Measurements from ENCODE around the gene EWSR1.

EWSR1 gene

DNA sequence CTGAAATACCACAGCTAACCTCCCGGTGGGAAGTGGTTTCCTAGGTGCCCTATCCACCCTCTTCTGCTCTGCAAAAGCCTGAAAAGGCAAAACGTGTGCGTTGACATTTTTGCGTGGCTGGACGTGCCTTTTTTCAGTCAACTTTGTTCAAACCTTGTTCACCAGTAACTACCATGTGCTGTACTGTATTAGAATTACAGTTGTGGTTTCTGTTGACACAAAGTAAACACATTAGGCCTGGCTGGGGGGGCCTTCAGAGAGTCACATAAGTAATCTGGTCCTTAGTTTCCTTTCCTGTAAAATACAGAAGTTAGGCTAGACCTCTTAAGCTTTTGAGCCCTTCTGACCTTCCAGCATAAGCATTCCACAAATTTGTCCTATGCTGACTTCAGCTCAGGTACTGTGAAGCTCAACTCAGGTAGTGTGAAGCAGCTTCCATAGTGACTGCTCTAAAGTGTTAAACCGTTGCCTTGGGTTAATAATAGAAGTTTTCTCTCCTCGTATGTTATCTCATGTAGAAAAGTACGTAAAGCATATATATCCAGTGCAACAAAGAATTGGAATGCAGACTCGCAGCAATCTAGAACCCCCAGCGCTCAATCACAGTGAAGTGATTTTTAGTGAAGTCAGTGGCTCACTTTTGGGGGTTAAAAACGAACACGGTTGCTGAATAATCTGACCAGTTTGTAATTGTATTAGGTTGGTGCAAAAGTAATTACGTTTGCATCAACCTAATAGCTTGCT lies 1.8 kb downstream of the EWSR1 start:
- peaks cover 39% of the 10 kb centered on the region for H3K36me3 ChIP-seq
- peak overlapping the region; percentile 98 for H3K27ac ChIP-seq
- H3K9me3 ChIP-seq = peaks cover 3% of the 10 kb centered on the region
- TF ChIP-seq, protein P1, sequence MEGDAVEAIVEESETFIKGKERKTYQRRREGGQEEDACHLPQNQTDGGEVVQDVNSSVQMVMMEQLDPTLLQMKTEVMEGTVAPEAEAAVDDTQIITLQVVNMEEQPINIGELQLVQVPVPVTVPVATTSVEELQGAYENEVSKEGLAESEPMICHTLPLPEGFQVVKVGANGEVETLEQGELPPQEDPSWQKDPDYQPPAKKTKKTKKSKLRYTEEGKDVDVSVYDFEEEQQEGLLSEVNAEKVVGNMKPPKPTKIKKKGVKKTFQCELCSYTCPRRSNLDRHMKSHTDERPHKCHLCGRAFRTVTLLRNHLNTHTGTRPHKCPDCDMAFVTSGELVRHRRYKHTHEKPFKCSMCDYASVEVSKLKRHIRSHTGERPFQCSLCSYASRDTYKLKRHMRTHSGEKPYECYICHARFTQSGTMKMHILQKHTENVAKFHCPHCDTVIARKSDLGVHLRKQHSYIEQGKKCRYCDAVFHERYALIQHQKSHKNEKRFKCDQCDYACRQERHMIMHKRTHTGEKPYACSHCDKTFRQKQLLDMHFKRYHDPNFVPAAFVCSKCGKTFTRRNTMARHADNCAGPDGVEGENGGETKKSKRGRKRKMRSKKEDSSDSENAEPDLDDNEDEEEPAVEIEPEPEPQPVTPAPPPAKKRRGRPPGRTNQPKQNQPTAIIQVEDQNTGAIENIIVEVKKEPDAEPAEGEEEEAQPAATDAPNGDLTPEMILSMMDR (IDR thresholded peaks at IDR 0.05) = no peak
- peaks cover 37 to 38% of the 10 kb centered on the region in 2 experiments for H3K4me1 ChIP-seq (ENCODE audit: control insufficient read depth in 1 of 2, insufficient read depth in 1 of 2, low read depth in 1 of 2, low read length in 1 of 2)
- H3K4me3 ChIP-seq (ENCODE audit: low read depth in 1 of 2, low read length in 1 of 2) = peak overlapping the region; percentile 93 to 99
- H3K27me3 ChIP-seq = no peaks in the 10 kb centered on the region

DNA sequence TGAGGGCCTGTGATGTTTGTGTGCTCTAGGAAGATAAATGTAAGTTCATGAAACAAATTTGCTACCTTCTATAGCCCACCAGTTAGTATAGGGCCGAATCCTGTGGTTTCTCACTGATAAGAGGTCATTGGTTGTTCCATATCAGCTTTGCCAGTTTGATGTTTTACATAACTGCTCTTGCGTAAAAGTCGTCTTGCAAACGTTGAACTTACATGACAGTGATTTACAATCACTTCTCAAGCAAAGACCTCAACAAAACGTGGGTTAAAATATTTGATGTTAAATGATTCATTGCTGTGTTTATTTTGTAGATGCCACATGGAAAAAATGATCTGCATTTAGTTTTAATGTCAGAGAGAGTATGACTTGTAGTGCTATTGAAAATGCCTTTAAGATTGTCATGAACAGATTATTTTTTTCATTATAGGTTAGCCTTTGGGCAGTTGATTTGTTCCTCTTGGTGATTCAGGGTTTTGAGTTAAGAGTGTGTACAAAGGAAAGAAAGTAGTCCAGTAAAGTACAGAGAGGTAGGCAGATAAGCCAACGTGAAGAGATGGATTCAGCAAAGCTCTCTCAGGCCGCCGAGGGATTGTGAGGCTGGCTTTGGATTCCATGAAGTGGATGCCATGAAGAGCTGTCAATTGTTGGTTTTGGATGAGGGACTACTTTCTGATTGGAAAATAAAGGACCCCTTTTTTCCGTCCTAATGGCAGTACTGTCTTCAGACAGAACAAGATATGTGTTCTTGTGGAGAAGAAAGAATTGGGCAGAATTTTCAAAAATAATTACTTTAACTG lies 2.6 kb downstream of the EWSR1 start:
- H3K27ac ChIP-seq = peak overlapping the region; percentile 98
- H3K9me3 ChIP-seq = peaks cover 3% of the 10 kb centered on the region
- peak overlapping the region; percentile 93 to 99 for H3K4me3 ChIP-seq (ENCODE audit: low read depth in 1 of 2, low read length in 1 of 2)
- H3K27me3 ChIP-seq = no peaks in the 10 kb centered on the region
- H3K4me1 ChIP-seq (ENCODE audit: control insufficient read depth in 1 of 2, insufficient read depth in 1 of 2, low read depth in 1 of 2, low read length in 1 of 2) = peaks cover 37 to 38% of the 10 kb centered on the region in 2 experiments
- TF ChIP-seq, protein P1 (IDR thresholded peaks at IDR 0.05) = no peak
- H3K36me3 ChIP-seq = peaks cover 42% of the 10 kb centered on the region

DNA sequence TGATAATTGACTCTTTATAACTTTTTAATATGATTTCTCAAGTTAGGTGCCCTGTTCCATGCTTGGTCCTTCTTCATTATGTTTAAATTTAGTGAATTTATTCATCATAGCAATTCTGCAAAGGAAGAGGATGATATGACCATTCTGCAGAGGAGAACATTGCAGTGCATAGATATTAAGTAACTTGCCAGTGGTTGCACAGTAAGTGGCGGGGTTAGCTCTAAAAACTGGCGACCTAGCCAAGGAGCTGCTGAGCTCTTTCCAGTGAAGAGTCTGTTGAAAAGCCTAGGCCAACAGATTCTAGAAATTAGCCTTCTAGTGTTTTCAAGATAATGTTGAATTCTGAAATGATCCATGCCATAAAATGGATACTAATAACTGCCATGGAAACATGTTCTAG lies 4.6 kb downstream of the EWSR1 start:
- Histone ChIP-seq H3K27me3 (no peaks in the 10 kb centered on the region), H3K27ac (no peak overlapping the region), H3K4me3 (ENCODE audit: low read depth in 1 of 2, low read length in 1 of 2) (no peak overlapping the region), H3K4me1 (ENCODE audit: control insufficient read depth in 1 of 2, insufficient read depth in 1 of 2, low read depth in 1 of 2, low read length in 1 of 2) (peaks cover 25 to 30% of the 10 kb centered on the region in 2 experiments), H3K9me3 (peaks cover 3% of the 10 kb centered on the region), H3K36me3 (peaks cover 62% of the 10 kb centered on the region)
- TF ChIP-seq, protein P1 (IDR thresholded peaks at IDR 0.05) = no peak

DNA sequence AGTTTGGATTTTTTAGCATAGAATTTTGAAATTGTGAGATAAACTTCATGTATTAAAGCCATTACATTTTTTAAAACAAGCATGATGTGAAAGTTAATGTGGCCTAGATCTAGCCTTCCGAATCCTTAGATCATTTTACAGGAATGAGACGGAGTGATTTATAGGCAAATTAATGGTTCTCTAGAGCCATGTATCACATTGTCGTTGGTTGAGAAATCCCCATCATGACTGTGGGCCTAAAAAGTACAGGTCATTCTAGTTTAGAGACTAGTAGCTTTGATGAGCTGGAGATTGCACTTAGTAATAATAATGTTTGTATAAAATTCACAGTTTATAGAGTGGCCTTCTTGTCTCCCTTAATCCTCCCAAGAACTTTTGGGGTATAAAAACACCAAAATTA lies 7.1 kb downstream of the EWSR1 start:
- Histone ChIP-seq H3K36me3 (peaks cover 87% of the 10 kb centered on the region), H3K4me3 (ENCODE audit: low read depth in 1 of 2, low read length in 1 of 2) (no peak overlapping the region), H3K4me1 (ENCODE audit: control insufficient read depth in 1 of 2, insufficient read depth in 1 of 2, low read depth in 1 of 2, low read length in 1 of 2) (peaks cover 8 to 14% of the 10 kb centered on the region in 2 experiments), H3K9me3 (peaks cover 3% of the 10 kb centered on the region), H3K27me3 (no peaks in the 10 kb centered on the region), H3K27ac (no peak overlapping the region)
- TF ChIP-seq, protein P1 (IDR thresholded peaks at IDR 0.05) = no peak

DNA sequence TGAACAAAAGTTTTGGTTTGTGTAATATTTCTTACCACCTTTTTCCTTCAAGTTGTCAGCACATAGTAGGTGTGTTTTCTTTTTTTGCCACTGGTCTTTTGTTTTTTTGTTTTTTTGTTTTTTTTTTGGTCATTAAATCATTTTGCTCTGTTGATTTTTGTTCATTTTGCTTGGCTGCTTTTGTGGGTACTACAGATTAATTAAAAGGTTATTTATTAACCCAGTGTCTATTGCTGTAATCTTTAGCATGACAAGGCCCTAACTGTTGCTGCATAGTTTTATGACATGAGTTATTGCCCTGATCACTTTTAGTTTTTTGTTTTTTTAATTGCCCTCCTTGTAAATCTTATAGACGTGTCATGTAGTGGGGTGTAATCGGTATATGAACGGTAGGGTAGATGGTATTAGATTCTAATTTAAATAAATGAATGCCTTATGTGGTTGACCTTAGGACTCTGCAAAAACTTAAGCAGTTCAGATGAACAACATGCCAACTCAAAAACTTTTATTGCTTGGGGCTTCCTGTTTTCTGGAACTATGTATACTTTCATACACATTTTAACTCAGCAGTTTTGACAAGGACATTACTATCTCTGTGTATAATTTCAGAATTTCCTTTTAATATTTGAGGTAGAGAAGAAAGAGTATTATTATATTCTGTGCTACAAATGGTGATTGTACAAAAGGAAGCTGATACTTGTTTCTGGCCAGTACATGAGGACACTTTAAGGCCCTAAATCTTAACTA lies 7.9 kb downstream of the EWSR1 start:
- Histone ChIP-seq H3K9me3 (peaks cover 3% of the 10 kb centered on the region), H3K27me3 (no peaks in the 10 kb centered on the region), H3K27ac (no peak overlapping the region), H3K4me1 (ENCODE audit: control insufficient read depth in 1 of 2, insufficient read depth in 1 of 2, low read depth in 1 of 2, low read length in 1 of 2) (peaks cover 0 to 5% of the 10 kb centered on the region in 2 experiments), H3K36me3 (peaks cover 88% of the 10 kb centered on the region), H3K4me3 (ENCODE audit: low read depth in 1 of 2, low read length in 1 of 2) (no peak overlapping the region)
- TF ChIP-seq, protein P1 (IDR thresholded peaks at IDR 0.05) = no peak

All from neutrophil (primary cell).